Measurements from ENCODE around the gene SLC29A2.

GRCh38 chr11:66410191-66410590 is 38.6 kb upstream of the SLC29A2 start:
- no peak for TF ChIP-seq POLR2A (IDR thresholded peaks at IDR 0.05)
- TF ChIP-seq CTCF (IDR thresholded peaks at IDR 0.05), result no peak

Measured in upper lobe of left lung (tissue), 4 donors.